ENCODE measurements around the gene DPP6.

- TF ChIP-seq CTCF (IDR thresholded peaks at IDR 0.05; ENCODE audit: insufficient read depth, low read depth, low read length) (no peak), EZH2 (IDR thresholded peaks at IDR 0.05; ENCODE audit: insufficient read depth, low read length) (no peak)
These were observed 800.0 kb downstream of the DPP6 start for GRCh38 chr7:154852205-154852604.
